ENCODE data around the gene PLAGL2. TPM values are rescaled to one million over a fixed set of nuclear protein-coding genes. Genes with fewer than 3 reads are reported as not detected.

PLAGL2 gene
- total and polyA plus RNA-seq, 2 of the 4 experiments (the other 2 are of a cell fraction), result 2.9 to 7.7 TPM

DNA sequence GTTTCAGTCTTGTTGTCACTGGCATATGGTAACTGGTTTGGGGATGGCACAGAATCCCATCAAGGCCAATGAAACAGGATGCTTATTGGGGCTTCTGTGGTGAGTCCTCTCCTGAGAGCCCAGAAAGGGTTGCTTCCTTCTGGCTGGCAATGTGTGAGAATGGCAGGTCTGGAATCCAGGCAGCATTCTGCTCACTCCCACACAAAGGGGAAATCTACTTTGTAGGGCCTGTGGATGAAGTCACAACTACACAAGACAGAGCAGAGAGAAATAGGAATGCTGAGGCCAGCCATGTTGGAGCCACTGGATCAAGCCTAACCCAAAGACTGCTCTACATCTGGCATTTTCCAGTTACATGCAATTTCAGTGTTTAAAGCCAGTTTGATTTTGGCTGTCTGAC, 15.7 kb downstream of the PLAGL2 start:
- in situ Hi-C loops (cut with MboI; ENCODE audit: low sequenced_read_pairs), result no loop called here
- no peak overlapping the region for H4K91ac ChIP-seq (ENCODE audit: insufficient read depth, low read depth, low read length)
- H3K4ac ChIP-seq (ENCODE audit: low read depth, low read length), result no peak overlapping the region
- H2AFZ ChIP-seq (replicated peaks; ENCODE audit: low read length, poor library complexity), result no peak overlapping the region
- H3K14ac ChIP-seq (replicated peaks; ENCODE audit: low read depth, low read length), result no peak overlapping the region
- CTCF ChIA-PET, result no interaction called here
- no peak overlapping the region for H4K5ac ChIP-seq (ENCODE audit: low read depth, low read length)
- no peaks in the 10 kb centered on the region for H4K20me1 ChIP-seq (ENCODE audit: insufficient read depth, low read length)
- H3K27me3 ChIP-seq (ENCODE audit: control insufficient read depth, insufficient read depth, low read length), result no peaks in the 10 kb centered on the region
- no peak overlapping the region for H3K23ac ChIP-seq (ENCODE audit: low read depth, low read length)
- no peak overlapping the region for H2BK15ac ChIP-seq (ENCODE audit: low read depth, low read length)
- H3K36me3 ChIP-seq (ENCODE audit: control insufficient read depth, insufficient read depth, low read length), result peaks cover 23% of the 10 kb centered on the region
- H2BK5ac ChIP-seq (ENCODE audit: low read depth, low read length, poor library complexity, severe bottlenecking), result no peak overlapping the region
- H2AK5ac ChIP-seq (ENCODE audit: low read depth, low read length), result no peak overlapping the region
- ATAC-seq (ENCODE audit: low read depth) (no peak), DNase-seq (peak; percentile 46)
- no peak overlapping the region for H3K4me3 ChIP-seq (ENCODE audit: insufficient read depth, low read depth, low read length)
- H2AK9ac ChIP-seq (replicated peaks; ENCODE audit: low read depth, low read length, poor library complexity), result no peak overlapping the region
- peaks cover 4 to 36% of the 10 kb centered on the region in 2 experiments; a peak in 2 of 4 replicates for H3K79me1 ChIP-seq (ENCODE audit: low read depth in 1 of 2, low read length in 2 of 2)
- no TSS peak for BruUV-seq (replicated peaks)
- H4K8ac ChIP-seq (ENCODE audit: low read depth in 2 of 2, low read length in 2 of 2), result no peak overlapping the region
- TF ChIP-seq MXI1 (IDR thresholded peaks at IDR 0.05; ENCODE audit: borderline replicate concordance, low read depth, low read length), result no peak
- TF ChIP-seq, protein P1, sequence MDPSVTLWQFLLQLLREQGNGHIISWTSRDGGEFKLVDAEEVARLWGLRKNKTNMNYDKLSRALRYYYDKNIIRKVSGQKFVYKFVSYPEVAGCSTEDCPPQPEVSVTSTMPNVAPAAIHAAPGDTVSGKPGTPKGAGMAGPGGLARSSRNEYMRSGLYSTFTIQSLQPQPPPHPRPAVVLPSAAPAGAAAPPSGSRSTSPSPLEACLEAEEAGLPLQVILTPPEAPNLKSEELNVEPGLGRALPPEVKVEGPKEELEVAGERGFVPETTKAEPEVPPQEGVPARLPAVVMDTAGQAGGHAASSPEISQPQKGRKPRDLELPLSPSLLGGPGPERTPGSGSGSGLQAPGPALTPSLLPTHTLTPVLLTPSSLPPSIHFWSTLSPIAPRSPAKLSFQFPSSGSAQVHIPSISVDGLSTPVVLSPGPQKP (IDR thresholded peaks at IDR 0.05; ENCODE audit: borderline replicate concordance, low read depth, low read length), result no peak
- no peak for TF ChIP-seq USF2 (IDR thresholded peaks at IDR 0.05; ENCODE audit: low read depth, low read length)
- no peak for TF ChIP-seq CHD1 (IDR thresholded peaks at IDR 0.05; ENCODE audit: low read depth, low read length)
- TF ChIP-seq POLR2A (IDR thresholded peaks at IDR 0.05; ENCODE audit: low read depth, low read length), result no peak
- TF ChIP-seq NFE2L2 (IDR thresholded peaks at IDR 0.05; ENCODE audit: low read depth, low read length), result no peak
- TF ChIP-seq RFX5 (IDR thresholded peaks at IDR 0.05; ENCODE audit: low read depth, low read length), result no peak
- no peak overlapping the region for H2BK120ac ChIP-seq (ENCODE audit: low read depth, low read length)
- intact Hi-C loops (cut with micrococcal nuclease), result no loop called here
- no peak overlapping the region for H3K27ac ChIP-seq (ENCODE audit: insufficient read depth, low read length)
- H3K9me1 ChIP-seq (ENCODE audit: insufficient read depth, low read length), result peaks cover 18% of the 10 kb centered on the region
- dilution Hi-C loops (cut with HindIII; ENCODE audit: low sequenced_read_pairs, unreplicated experiment), result no loop called here
- H3K56ac ChIP-seq (ENCODE audit: extremely low read depth, insufficient read depth, low read length), result no peak overlapping the region
- H3K4me2 ChIP-seq (ENCODE audit: low read depth, low read length), result no peak overlapping the region
- no peak overlapping the region for H3K18ac ChIP-seq (ENCODE audit: low read depth, low read length)
- no peak overlapping the region for H2BK20ac ChIP-seq (ENCODE audit: low read depth, low read length)
- no peaks in the 10 kb centered on the region for H3K9me3 ChIP-seq (ENCODE audit: control insufficient read depth, insufficient read depth, low read length)
- POLR2A ChIA-PET (ENCODE audit: unreplicated experiment), result no interaction called here
- no peak overlapping the region for H3K9ac ChIP-seq (ENCODE audit: low read depth, low read length)
- peaks cover 8% of the 10 kb centered on the region for H3K4me1 ChIP-seq (ENCODE audit: control insufficient read depth, insufficient read depth, low read length)

All from IMR-90 (cell line).